PC-3 (cell line): ENCODE data around the gene ATP5PD. TPM values are rescaled to one million over a fixed set of nuclear protein-coding genes. Genes with fewer than 3 reads are reported as not detected.

Experiments
- ATAC-seq: fragments of 200-7000 bp; cut with Tn5 transposase; 2 replicates; pipeline ENCODE4 v1.9.1; 2020; ENCODE audit warnings: mild to moderate bottlenecking, moderate library complexity
- BruUV-seq: library from RNA; stranded (reverse); fragments of 400-500 nt; replicated peaks from 2 replicates; lab custom pipeline; 2021; lab: Mats Ljungman, UMichigan
- CTCF ChIA-PET: fragments of 300-600 bp; sonication (Branson Sonifier 250); formaldehyde crosslinking; loops from one replicate; lab custom pipeline; 2022; ENCODE audit warnings: antibody characterized with exemption; lab: Charles Lee
- POLR2A ChIA-PET: fragments of 300-600 bp; sonication (Branson Sonifier 250); formaldehyde crosslinking; loops from one replicate; lab custom pipeline; 2022; ENCODE audit warnings: antibody characterized with exemption; ENCODE audit not compliant: unreplicated experiment; lab: Charles Lee
- DNase-seq: peaks from one replicate; pipeline ENCODE4 v3.0.0-alpha.2; 2015
- H2AFZ ChIP-seq: fragments of 300-600 bp; sonication (generic); 2 replicates; pipeline ENCODE4 v1.6.0; 2016; ENCODE audit warnings: antibody characterized with exemption, low read length
- H3F3A ChIP-seq: fragments of 300-600 bp; sonication (generic); one replicate; pipeline ENCODE4 v1.6.0; 2017; ENCODE audit warnings: antibody characterized with exemption, low read length, control low read depth, mild to moderate bottlenecking; ENCODE audit not compliant: unreplicated experiment
- H3K27ac ChIP-seq: fragments of 300-600 bp; sonication (generic); 2 replicates; pipeline ENCODE4 v1.5.1; 2016; ENCODE audit warnings: mild to moderate bottlenecking, low read length
- H3K27me3 ChIP-seq: fragments of 300-600 bp; sonication (generic); 2 replicates; pipeline ENCODE4 v1.6.1; 2016; ENCODE audit warnings: low read length, mixed read lengths
- H3K36me3 ChIP-seq: fragments of 300-600 bp; sonication (generic); 2 replicates; pipeline ENCODE4 v1.6.1; 2016; ENCODE audit warnings: low read depth, mixed run types, low read length, mixed read lengths
- H3K4me1 ChIP-seq: fragments of 300-600 bp; sonication (generic); 2 replicates; pipeline ENCODE4 v1.5.1; 2016; ENCODE audit warnings: low read length; ENCODE audit not compliant: insufficient read depth
- H3K4me2 ChIP-seq: fragments of 300-600 bp; sonication (generic); 2 replicates; pipeline ENCODE4 v1.6.0; 2016; ENCODE audit warnings: low read length
- H3K4me3 ChIP-seq: fragments of 300-600 bp; sonication (generic); 2 replicates; pipeline ENCODE4 v1.5.1; 2016; ENCODE audit warnings: mild to moderate bottlenecking, low read length, mixed read lengths
- H3K79me2 ChIP-seq: fragments of 300-600 bp; sonication (generic); 2 replicates; pipeline ENCODE4 v1.6.1; 2017; ENCODE audit warnings: low read length, mixed read lengths
- H3K9ac ChIP-seq: fragments of 300-600 bp; sonication (generic); 2 replicates; pipeline ENCODE4 v1.6.0; 2016; ENCODE audit warnings: mild to moderate bottlenecking, low read length
- H3K9me2 ChIP-seq: fragments of 300-600 bp; sonication (generic); replicated peaks from 2 replicates; pipeline ENCODE4 v1.6.1; 2016; ENCODE audit warnings: mixed run types, low read length, mixed read lengths
- H3K9me3 ChIP-seq: fragments of 300-600 bp; sonication (generic); 2 replicates; pipeline ENCODE4 v1.6.1; 2016; ENCODE audit warnings: low read length, mixed read lengths
- H4K20me1 ChIP-seq: fragments of 300-600 bp; sonication (generic); 2 replicates; pipeline ENCODE4 v1.6.1; 2016; ENCODE audit warnings: low read length, mixed read lengths
- EZH2 ChIP-seq: fragments of 300-600 bp; sonication (generic); IDR thresholded peaks from one replicate; pipeline ENCODE4 v1.6.1; 2017; ENCODE audit warnings: antibody characterized with exemption, mild to moderate bottlenecking, low read length; ENCODE audit not compliant: unreplicated experiment
- EZH2phosphoT487 ChIP-seq: fragments of 300-600 bp; sonication (generic); IDR thresholded peaks from 2 replicates; pipeline ENCODE4 v1.6.1; 2018; ENCODE audit warnings: mild to moderate bottlenecking, antibody characterized with exemption, low read length, borderline replicate concordance
- intact Hi-C: fragments of 100-400 bp; cut with micrococcal nuclease; formaldehyde crosslinking; loops from 2 replicates; pipeline ENCODE4 v1.9.0; 2023
- total RNA-seq: library from RNA; depleted of rRNA; stranded (reverse); fragments of >200 nt; gene quantifications from 2 replicates; pipeline ENCODE4 v1.2.3, GENCODE V29; 2014
- TF ChIP-seq, protein P1 (sequence below): fragments of 300-600 bp; sonication (generic); conservative IDR thresholded peaks from 2 replicates; pipeline ENCODE4 v1.5.1; 2017; ENCODE audit warnings: antibody characterized with exemption, low read depth, mild to moderate bottlenecking, low read length

ATP5PD gene
- total RNA-seq, 1 experiment from 2014 or later = 361 TPM

- Histone ChIP-seq H3K9me2 (no peaks in the 10 kb centered on the region), H3K9ac (peak overlapping the region; percentile 84), H3K4me1 (peaks cover 30% of the 10 kb centered on the region), H3F3A (peaks cover 4% of the 10 kb centered on the region), H2AFZ (peak overlapping the region; percentile 98), H3K27me3 (no peaks in the 10 kb centered on the region), H3K79me2 (peaks cover 35% of the 10 kb centered on the region), H3K4me3 (peak overlapping the region; percentile 87), H4K20me1 (no peaks in the 10 kb centered on the region), H3K36me3 (peaks cover 3% of the 10 kb centered on the region; the same call in 1 of the 2 replicates), H3K4me2 (peak overlapping the region; percentile 93), H3K9me3 (no peaks in the 10 kb centered on the region), H3K27ac (peak overlapping the region; percentile 68)
- TF ChIP-seq, protein P1, sequence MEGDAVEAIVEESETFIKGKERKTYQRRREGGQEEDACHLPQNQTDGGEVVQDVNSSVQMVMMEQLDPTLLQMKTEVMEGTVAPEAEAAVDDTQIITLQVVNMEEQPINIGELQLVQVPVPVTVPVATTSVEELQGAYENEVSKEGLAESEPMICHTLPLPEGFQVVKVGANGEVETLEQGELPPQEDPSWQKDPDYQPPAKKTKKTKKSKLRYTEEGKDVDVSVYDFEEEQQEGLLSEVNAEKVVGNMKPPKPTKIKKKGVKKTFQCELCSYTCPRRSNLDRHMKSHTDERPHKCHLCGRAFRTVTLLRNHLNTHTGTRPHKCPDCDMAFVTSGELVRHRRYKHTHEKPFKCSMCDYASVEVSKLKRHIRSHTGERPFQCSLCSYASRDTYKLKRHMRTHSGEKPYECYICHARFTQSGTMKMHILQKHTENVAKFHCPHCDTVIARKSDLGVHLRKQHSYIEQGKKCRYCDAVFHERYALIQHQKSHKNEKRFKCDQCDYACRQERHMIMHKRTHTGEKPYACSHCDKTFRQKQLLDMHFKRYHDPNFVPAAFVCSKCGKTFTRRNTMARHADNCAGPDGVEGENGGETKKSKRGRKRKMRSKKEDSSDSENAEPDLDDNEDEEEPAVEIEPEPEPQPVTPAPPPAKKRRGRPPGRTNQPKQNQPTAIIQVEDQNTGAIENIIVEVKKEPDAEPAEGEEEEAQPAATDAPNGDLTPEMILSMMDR = no peak
- TF ChIP-seq EZH2 (no peak), EZH2phosphoT487 (no peak)
- intact Hi-C loops = loop anchor here (1.0 to 2.0 kb wide), 2 partner anchors 24 to 51 kb away; no protein-coding TSS in a partner anchor
- no TSS peak for BruUV-seq
- POLR2A ChIA-PET = interaction anchor here (0.5 to 1.3 kb wide), 6 partner anchors 21 to 49 kb away, joined by 3 to 8 read pairs (median 4); partner anchors contain the start of genes CDR2L and HID1
- ATAC-seq = peak; percentile 34
- CTCF ChIA-PET = interaction anchor here (0.8 to 2.0 kb wide), 9 partner anchors 12 to 190 kb away, joined by 3 to 15 read pairs (median 4); partner anchors contain the start of gene CDR2L
- DNase-seq = peak; percentile 51
These were observed 35.2 kb downstream of the ATP5PD start for GRCh38 chr17:75011401-75012095.

GRCh38 chr17:75010683-75011400, 35.9 kb downstream of the ATP5PD start:
- peaks cover 31% of the 10 kb centered on the region for H3K79me2 ChIP-seq
- peak overlapping the region; percentile 98; the same call in 1 of the 2 replicates for H2AFZ ChIP-seq
- ChIA-PET CTCF (interaction anchor here (0.7 to 1.2 kb wide), 6 partner anchors 21 to 356 kb away, joined by 3 to 15 read pairs (median 5); partner anchors contain the start of gene CDR2L), POLR2A (interaction anchor here (0.6 to 1.3 kb wide), 5 partner anchors 23 to 72 kb away, joined by 3 to 14 read pairs (median 6); partner anchors contain the start of gene CDR2L)
- no peaks in the 10 kb centered on the region for H3K9me2 ChIP-seq
- peak overlapping the region; percentile 93; the same call in 1 of the 2 replicates for H3K4me2 ChIP-seq
- no peaks in the 10 kb centered on the region for H3K27me3 ChIP-seq
- H3K27ac ChIP-seq = peak overlapping the region; percentile 68; the same call in 1 of the 2 replicates
- H3K4me1 ChIP-seq = peaks cover 30% of the 10 kb centered on the region
- intact Hi-C loops = loop anchor here (1.0 kb wide), 1 partner anchor 24 kb away; no protein-coding TSS in a partner anchor
- H3K9me3 ChIP-seq = no peaks in the 10 kb centered on the region
- DNase-seq (peak; percentile 65), ATAC-seq (peak; percentile 34)
- no peaks in the 10 kb centered on the region for H4K20me1 ChIP-seq
- peaks cover 4% of the 10 kb centered on the region for H3F3A ChIP-seq
- H3K4me3 ChIP-seq = no peak overlapping the region
- TF ChIP-seq, protein P1 = peak; percentile 40; the same call in 1 of the 2 replicates
- no peak for TF ChIP-seq EZH2
- TF ChIP-seq EZH2phosphoT487 = no peak
- no TSS peak for BruUV-seq
- H3K9ac ChIP-seq = no peak overlapping the region
- H3K36me3 ChIP-seq = no peaks in the 10 kb centered on the region
